Trophoblast cell (in vitro differentiated cells and primary cell): ENCODE measurements around the gene CREB3L4.
"Not testable (repeated sequence)": the region's sequence is repeated elsewhere in the genome, so short reads cannot be mapped to it uniquely, and the experiment has no call there.

Source experiments
- DNase-seq, 2 donors: peaks; one replicate each; pipeline ENCODE4 v3.0.0-alpha.2; 2016
- H2AFZ ChIP-seq: 2 replicates; pipeline ENCODE4 v1.6.1; 2013; ENCODE audit warnings: low read length, moderate library complexity, mild to moderate bottlenecking; ENCODE audit not compliant: insufficient read depth, poor library complexity
- H2AK5ac ChIP-seq: 2 replicates; pipeline ENCODE4 v1.6.1; 2013; ENCODE audit warnings: mild to moderate bottlenecking, low read length
- H2BK120ac ChIP-seq: 2 replicates; pipeline ENCODE4 v1.6.1; 2013; ENCODE audit warnings: low read length, mild to moderate bottlenecking, moderate library complexity; ENCODE audit not compliant: insufficient read depth, poor library complexity
- H2BK12ac ChIP-seq: 2 replicates; pipeline ENCODE4 v1.6.1; 2013; ENCODE audit warnings: mild to moderate bottlenecking, low read length, moderate library complexity
- H2BK5ac ChIP-seq: 2 replicates; pipeline ENCODE4 v1.6.1; 2013; ENCODE audit warnings: low read length, low read depth, moderate library complexity, mild to moderate bottlenecking; ENCODE audit not compliant: poor library complexity
- H3K14ac ChIP-seq: 2 replicates; pipeline ENCODE4 v1.6.1; 2013; ENCODE audit warnings: mild to moderate bottlenecking, low read length
- H3K18ac ChIP-seq: 2 replicates; pipeline ENCODE4 v1.6.1; 2013; ENCODE audit warnings: mild to moderate bottlenecking, low read length
- H3K23ac ChIP-seq: 2 replicates; pipeline ENCODE4 v1.6.1; 2013; ENCODE audit warnings: low read length
- H3K27ac ChIP-seq: 2 replicates; pipeline ENCODE4 v1.5.1; 2013; ENCODE audit warnings: low read depth, mild to moderate bottlenecking, inconsistent platforms, low read length, moderate library complexity
- H3K27me3 ChIP-seq: 2 replicates; pipeline ENCODE4 v1.6.1; 2013; ENCODE audit warnings: inconsistent platforms, mild to moderate bottlenecking, low read length, moderate library complexity; ENCODE audit not compliant: insufficient read depth
- H3K36me3 ChIP-seq, 2 experiments: 1 replicate in 1 of 2; 2 replicates in 1 of 2; pipeline ENCODE4 v1.6.1; 2013; ENCODE audit warnings: low read length in 2 of 2, mild to moderate bottlenecking in 2 of 2, moderate library complexity in 1 of 2; ENCODE audit not compliant: insufficient read depth in 2 of 2, control insufficient read depth in 1 of 2
- H3K4ac ChIP-seq: 2 replicates; pipeline ENCODE4 v1.6.1; 2013; ENCODE audit warnings: low read depth, mild to moderate bottlenecking, low read length, moderate library complexity
- H3K4me1 ChIP-seq, 2 experiments: 1 replicate in 1 of 2; 2 replicates in 1 of 2; pipeline ENCODE4 v1.6.1; 2013; ENCODE audit warnings: low read length in 2 of 2, mild to moderate bottlenecking in 2 of 2, moderate library complexity in 1 of 2; ENCODE audit not compliant: insufficient read depth in 2 of 2, control insufficient read depth in 1 of 2
- H3K4me2 ChIP-seq: 2 replicates; pipeline ENCODE4 v1.6.1; 2013; ENCODE audit warnings: inconsistent platforms, mild to moderate bottlenecking, low read length, moderate library complexity
- H3K4me3 ChIP-seq: 2 replicates; pipeline ENCODE4 v1.5.1; 2013; ENCODE audit warnings: mild to moderate bottlenecking, low read depth, low read length, inconsistent platforms
- H3K79me1 ChIP-seq: one replicate; pipeline ENCODE4 v1.6.1; 2013; ENCODE audit warnings: low read length
- H3K79me2 ChIP-seq: 2 replicates; pipeline ENCODE4 v1.6.1; 2013; ENCODE audit warnings: low read length, mild to moderate bottlenecking; ENCODE audit not compliant: control insufficient read depth, insufficient read depth, poor library complexity
- H3K9ac ChIP-seq: 2 replicates; pipeline ENCODE4 v1.6.1; 2013; ENCODE audit warnings: mild to moderate bottlenecking, low read length
- H3K9me3 ChIP-seq: 2 replicates; pipeline ENCODE4 v1.6.1; 2013; ENCODE audit warnings: low read depth, mild to moderate bottlenecking, control low read depth, inconsistent platforms, low read length; ENCODE audit not compliant: insufficient read depth
- H4K12ac ChIP-seq: 2 replicates; pipeline ENCODE4 v1.6.1; 2013; ENCODE audit warnings: low read depth, mild to moderate bottlenecking, low read length, moderate library complexity
- H4K8ac ChIP-seq: 2 replicates; pipeline ENCODE4 v1.6.1; 2013; ENCODE audit warnings: low read depth, mild to moderate bottlenecking, low read length, moderate library complexity
- H4K91ac ChIP-seq: one replicate; pipeline ENCODE4 v1.6.1; 2013; ENCODE audit warnings: low read depth, mild to moderate bottlenecking, low read length, moderate library complexity
- WGBS: extraction: QIAGEN DNeasy Blood & Tissue Kit; methylation state at CpG from one replicate; pipeline ENCODE4 v1.1.7; 2013; ENCODE audit warnings: missing lambda C conversion rate; ENCODE audit not compliant: insufficient read length, insufficient coverage; ENCODE audit errors: extremely low coverage; 5-methylcytosine and 5-hydroxymethylcytosine counted together

The CREB3L4 gene

DNA sequence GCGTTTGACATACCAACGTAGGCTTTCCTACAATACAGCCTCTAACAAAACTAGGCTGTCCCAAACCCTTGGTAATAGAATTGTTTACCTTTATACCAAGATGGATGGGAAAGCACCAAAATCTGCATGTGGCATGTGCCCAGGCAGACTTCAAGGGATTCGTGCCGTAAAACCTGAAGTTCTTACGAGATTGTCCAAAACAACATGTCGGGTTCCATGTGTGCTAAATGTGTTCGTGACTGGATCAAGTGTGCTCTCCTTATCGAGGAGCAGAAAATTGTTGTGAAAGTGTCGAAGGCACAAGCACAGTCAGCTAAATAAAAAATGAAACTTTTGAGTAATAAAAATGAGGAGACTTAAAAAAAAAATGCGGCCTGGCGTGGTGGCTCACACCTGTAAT lies 27.9 kb downstream of the CREB3L4 start:
- Histone ChIP-seq H2BK120ac (no peak overlapping the region), H3K79me2 (peaks cover 4% of the 10 kb centered on the region), H2AK5ac (no peak overlapping the region), H3K9me3 (no peaks in the 10 kb centered on the region), H2BK5ac (no peak overlapping the region), H3K36me3 (peaks cover 15 to 19% of the 10 kb centered on the region in 2 experiments), H4K12ac (no peak overlapping the region), H2AFZ (no peak overlapping the region), H3K23ac (no peak overlapping the region), H3K79me1 (peaks cover 2% of the 10 kb centered on the region), H4K91ac (no peak overlapping the region), H3K18ac (no peak overlapping the region), H3K4me3 (no peak overlapping the region), H4K8ac (no peak overlapping the region), H3K4me2 (no peak overlapping the region), H3K14ac (no peak overlapping the region), H3K27me3 (no peaks in the 10 kb centered on the region), H3K4me1 (no peaks in the 10 kb centered on the region), H3K27ac (no peak overlapping the region), H3K9ac (no peak overlapping the region), H3K4ac (no peak overlapping the region), H2BK12ac (no peak overlapping the region)
- no peak for DNase-seq
- WGBS: no CpG with 5 or more reads among the region's 11 CpGs

- not testable (repeated sequence) for H2AK5ac ChIP-seq, H3K79me1 ChIP-seq, H3K4me1 ChIP-seq, H3K9ac ChIP-seq, H4K12ac ChIP-seq, H3K27me3 ChIP-seq, H4K8ac ChIP-seq, H3K18ac ChIP-seq, H2AFZ ChIP-seq, H3K79me2 ChIP-seq, H3K4me2 ChIP-seq, DNase-seq, H3K4ac ChIP-seq, H2BK120ac ChIP-seq, H2BK12ac ChIP-seq, H3K14ac ChIP-seq, H2BK5ac ChIP-seq, H3K27ac ChIP-seq, H3K9me3 ChIP-seq, H3K23ac ChIP-seq, H3K4me3 ChIP-seq, H4K91ac ChIP-seq
- WGBS: no CpG with 5 or more reads among the region's 10 CpGs
- peaks cover 15 to 18% of the 10 kb centered on the region in 2 experiments for H3K36me3 ChIP-seq
Observed at GRCh38 chr1:153996882-153997281, 29.2 kb downstream of the CREB3L4 start.

DNA sequence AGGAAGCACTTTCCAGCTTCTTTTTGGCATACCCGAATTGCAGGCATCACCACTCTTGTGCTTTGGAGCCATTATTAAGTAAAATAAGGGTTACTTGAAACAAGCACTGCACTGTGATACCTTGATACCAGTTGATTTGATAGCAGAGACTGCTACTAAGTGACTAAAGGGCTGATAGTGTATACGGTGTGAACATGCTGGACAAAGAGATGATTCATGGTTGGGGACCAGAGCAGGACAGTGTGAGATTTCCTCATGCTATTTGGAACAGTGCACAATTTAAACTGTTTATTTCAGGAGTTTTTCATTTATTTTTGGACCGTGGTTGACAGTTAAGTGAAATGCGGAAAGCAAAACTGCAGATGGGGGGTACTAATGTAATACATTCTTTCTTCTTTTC lies 32.7 kb downstream of the CREB3L4 start:
- Histone ChIP-seq H3K79me1 (no peaks in the 10 kb centered on the region), H3K79me2 (no peaks in the 10 kb centered on the region), H2AFZ (no peak overlapping the region), H3K18ac (no peak overlapping the region), H3K27ac (no peak overlapping the region), H3K14ac (no peak overlapping the region), H3K4me3 (no peak overlapping the region), H3K4ac (no peak overlapping the region), H3K23ac (no peak overlapping the region), H2BK5ac (no peak overlapping the region), H3K9me3 (no peaks in the 10 kb centered on the region), H3K27me3 (no peaks in the 10 kb centered on the region), H4K91ac (no peak overlapping the region), H3K9ac (no peak overlapping the region), H3K36me3 (peaks cover 0 to 2% of the 10 kb centered on the region in 2 experiments), H3K4me2 (no peak overlapping the region), H4K8ac (no peak overlapping the region), H3K4me1 (peaks cover 0 to 2% of the 10 kb centered on the region in 2 experiments), H2BK12ac (no peak overlapping the region), H4K12ac (no peak overlapping the region), H2BK120ac (no peak overlapping the region), H2AK5ac (no peak overlapping the region)
- DNase-seq: no peak
- WGBS: no CpG with 5 or more reads among the region's 4 CpGs

- H3K23ac ChIP-seq: no peak overlapping the region
- DNase-seq: no peak
- H3K9me3 ChIP-seq: no peaks in the 10 kb centered on the region
- no peak overlapping the region for H3K4ac ChIP-seq
- H3K4me2 ChIP-seq: no peak overlapping the region
- H3K79me2 ChIP-seq: no peaks in the 10 kb centered on the region
- WGBS: no CpG with 5 or more reads among the region's 3 CpGs
- H2BK12ac ChIP-seq: no peak overlapping the region
- no peaks in the 10 kb centered on the region for H3K79me1 ChIP-seq
- no peaks in the 10 kb centered on the region for H3K27me3 ChIP-seq
- no peak overlapping the region for H3K9ac ChIP-seq
- H3K14ac ChIP-seq: no peak overlapping the region
- no peak overlapping the region for H3K18ac ChIP-seq
- H3K4me3 ChIP-seq: no peak overlapping the region
- H2BK120ac ChIP-seq: no peak overlapping the region
- H4K8ac ChIP-seq: no peak overlapping the region
- H2BK5ac ChIP-seq: no peak overlapping the region
- H4K91ac ChIP-seq: no peak overlapping the region
- no peak overlapping the region for H4K12ac ChIP-seq
- no peaks in the 10 kb centered on the region for H3K36me3 ChIP-seq
- no peak overlapping the region for H3K27ac ChIP-seq
- no peak overlapping the region for H2AK5ac ChIP-seq
- H3K4me1 ChIP-seq: peaks cover 0 to 2% of the 10 kb centered on the region in 2 experiments
- H2AFZ ChIP-seq: no peak overlapping the region
Observed at GRCh38 chr1:154006136-154006535, 38.4 kb downstream of the CREB3L4 start.
